Measurements from ENCODE around the gene ARHGEF4.

- TF ChIP-seq CTCF (optimal IDR thresholded peaks at IDR 0.05 in 1 of 3, IDR thresholded peaks at IDR 0.05 in 1 of 3, conservative IDR thresholded peaks at IDR 0.05 in 1 of 3; ENCODE audit: extremely low read depth in 1 of 3, insufficient read depth in 2 of 3, low read length in 3 of 3) = no peak
- no peak for TF ChIP-seq EZH2 (IDR thresholded peaks at IDR 0.05; ENCODE audit: low read length)
Measured at GRCh38 chr2:130807659-130808385, 28.9 kb upstream of the ARHGEF4 start.

All from keratinocyte (primary cell).